WTC11 (cell line): ENCODE data around the gene DOK7. TPM values are rescaled to one million over a fixed set of nuclear protein-coding genes. Genes with fewer than 3 reads are reported as not detected.
A peak's percentile ranks its signal among the peaks of the same experiment; 100 is the strongest.

Experiments
- ATAC-seq: fragments of 200-7000 bp; cut with Tn5 transposase; 2 replicates; pipeline ENCODE4 v1.10.0; 2021; ENCODE audit warnings: mild to moderate bottlenecking, moderate library complexity
- CTCF ChIA-PET: fragments of 300-600 bp; sonication (Branson Sonifier 250); formaldehyde crosslinking; loops from one replicate; lab custom pipeline; 2021; ENCODE audit warnings: antibody characterized with exemption; lab: Charles Lee
- POLR2A ChIA-PET: fragments of 350-600 bp; sonication (Branson Sonifier 250); formaldehyde crosslinking; loops from one replicate; lab custom pipeline; 2021; ENCODE audit warnings: antibody characterized with exemption; lab: Charles Lee
- DNase-seq: peaks from one replicate; pipeline ENCODE4 v3.0.0; 2021; ENCODE audit warnings: low spot score
- H3K27ac Mint-ChIP-seq: 2 replicates; pipeline ENCODE4 v1.8.0; 2021; ENCODE audit warnings: mixed read lengths
- H3K27me3 Mint-ChIP-seq: 2 replicates; pipeline ENCODE4 v1.8.0; 2021; ENCODE audit warnings: low read depth, mild to moderate bottlenecking, moderate library complexity, mixed read lengths
- H3K36me3 Mint-ChIP-seq: 2 replicates; pipeline ENCODE4 v1.8.0; 2021; ENCODE audit warnings: mixed read lengths
- H3K4me1 Mint-ChIP-seq: 2 replicates; pipeline ENCODE4 v1.8.0; 2022; ENCODE audit warnings: mixed read lengths
- H3K4me3 Mint-ChIP-seq: 2 replicates; pipeline ENCODE4 v1.8.0; 2021; ENCODE audit warnings: mild to moderate bottlenecking, moderate library complexity, mixed read lengths
- H3K9me3 Mint-ChIP-seq: 2 replicates; pipeline ENCODE4 v1.8.0; 2021; ENCODE audit warnings: mixed read lengths
- ATF1 ChIP-seq: sonication (generic); formaldehyde crosslinking; IDR thresholded peaks from 2 replicates; pipeline ENCODE4 v1.8.1; 2023; ENCODE audit warnings: mild to moderate bottlenecking, moderate library complexity, missing genetic modification reagents
- ATF6 ChIP-seq: sonication (generic); formaldehyde crosslinking; IDR thresholded peaks from 2 replicates; pipeline ENCODE4 v1.8.1; 2023; ENCODE audit warnings: mild to moderate bottlenecking, missing genetic modification reagents
- CBFB ChIP-seq: sonication (generic); formaldehyde crosslinking; IDR thresholded peaks from 2 replicates; pipeline ENCODE4 v1.8.1; 2022; ENCODE audit warnings: mild to moderate bottlenecking, low read depth, missing genetic modification reagents
- ELF4 ChIP-seq: sonication (generic); formaldehyde crosslinking; IDR thresholded peaks from 2 replicates; pipeline ENCODE4 v1.8.1; 2022; ENCODE audit warnings: low read depth, mild to moderate bottlenecking, moderate library complexity, missing genetic modification reagents
- EMX1 ChIP-seq: fragments of 250-450 bp; sonication (Bioruptor Pico); IDR thresholded peaks from 2 replicates; pipeline ENCODE4 v1.8.0; 2021; ENCODE audit warnings: mild to moderate bottlenecking
- ETV6 ChIP-seq: sonication (generic); formaldehyde crosslinking; IDR thresholded peaks from 2 replicates; pipeline ENCODE4 v1.8.1; 2022; ENCODE audit warnings: mild to moderate bottlenecking, missing genetic modification reagents
- FOXP4 ChIP-seq: sonication (generic); formaldehyde crosslinking; IDR thresholded peaks from 2 replicates; pipeline ENCODE4 v1.8.0; 2022; ENCODE audit warnings: mild to moderate bottlenecking, missing genetic modification reagents
- GRHL2 ChIP-seq: fragments of 250-450 bp; sonication (Bioruptor Pico); IDR thresholded peaks from 2 replicates; pipeline ENCODE4 v1.8.0; 2022; ENCODE audit warnings: mild to moderate bottlenecking, moderate library complexity; ENCODE audit not compliant: insufficient replicate concordance, severe bottlenecking
- GTF2I ChIP-seq: fragments of 250-450 bp; sonication (Bioruptor Pico); conservative IDR thresholded peaks from 2 replicates; pipeline ENCODE4 v1.4.0; 2021; ENCODE audit warnings: mild to moderate bottlenecking
- IRF1 ChIP-seq: sonication (generic); formaldehyde crosslinking; IDR thresholded peaks from 2 replicates; pipeline ENCODE4 v1.8.0; 2023; ENCODE audit warnings: missing genetic modification reagents
- JAZF1 ChIP-seq: fragments of 250-450 bp; sonication (Bioruptor Pico); IDR thresholded peaks from 2 replicates; pipeline ENCODE4 v1.9.0; 2021; ENCODE audit warnings: moderate library complexity, mild to moderate bottlenecking, inconsistent platforms
- NFE2L1 ChIP-seq: sonication (generic); formaldehyde crosslinking; IDR thresholded peaks from 2 replicates; pipeline ENCODE4 v1.8.1; 2023; ENCODE audit warnings: missing genetic modification reagents
- NFYB ChIP-seq: sonication (generic); formaldehyde crosslinking; conservative IDR thresholded peaks from 2 replicates; pipeline ENCODE4 v1.8.0; 2022; ENCODE audit warnings: low read depth, missing genetic modification reagents
- NR1H2 ChIP-seq: sonication (generic); formaldehyde crosslinking; IDR thresholded peaks from 2 replicates; pipeline ENCODE4 v1.9.0; 2021; ENCODE audit warnings: mild to moderate bottlenecking, moderate library complexity, missing genetic modification reagents
- NR3C1 ChIP-seq: sonication (generic); formaldehyde crosslinking; conservative IDR thresholded peaks from 2 replicates; pipeline ENCODE4 v1.8.1; 2023; ENCODE audit warnings: low read depth, mild to moderate bottlenecking, missing genetic modification reagents
- PRRX2 ChIP-seq: fragments of 250-450 bp; sonication (Bioruptor Pico); IDR thresholded peaks from 2 replicates; pipeline ENCODE4 v1.8.0; 2021; ENCODE audit warnings: mild to moderate bottlenecking
- SP1 ChIP-seq: sonication (generic); formaldehyde crosslinking; conservative IDR thresholded peaks from 2 replicates; pipeline ENCODE4 v1.8.1; 2022; ENCODE audit warnings: missing genetic modification reagents
- TEAD4 ChIP-seq: sonication (generic); formaldehyde crosslinking; IDR thresholded peaks from 2 replicates; pipeline ENCODE4 v1.8.0; 2022; ENCODE audit warnings: mild to moderate bottlenecking, missing genetic modification reagents
- ZBTB43 ChIP-seq: sonication (generic); formaldehyde crosslinking; IDR thresholded peaks from 2 replicates; pipeline ENCODE4 v1.8.1; 2023; ENCODE audit warnings: mild to moderate bottlenecking, missing genetic modification reagents
- ZNF121 ChIP-seq: sonication (generic); formaldehyde crosslinking; IDR thresholded peaks from 2 replicates; pipeline ENCODE4 v1.8.0; 2023; ENCODE audit warnings: missing genetic modification reagents
- ZNF396 ChIP-seq: fragments of 250-450 bp; sonication (Bioruptor Pico); IDR thresholded peaks from 2 replicates; pipeline ENCODE4 v1.8.0; 2021; ENCODE audit warnings: mild to moderate bottlenecking, moderate library complexity, borderline replicate concordance
- ZSCAN18 ChIP-seq: fragments of 250-450 bp; sonication (Bioruptor Pico); IDR thresholded peaks from 2 replicates; pipeline ENCODE4 v2.1.2; 2022; ENCODE audit warnings: mild to moderate bottlenecking, moderate library complexity
- total RNA-seq: library from RNA; stranded (reverse); gene quantifications from 3 replicates; pipeline ENCODE4 v1.2.3, GENCODE V29; 2021
- TF ChIP-seq, protein P1 (sequence below): sonication (generic); formaldehyde crosslinking; IDR thresholded peaks from 2 replicates; pipeline ENCODE4 v1.8.1; 2022; ENCODE audit warnings: mild to moderate bottlenecking, moderate library complexity, missing genetic modification reagents
- TF ChIP-seq, protein P2 (sequence below): sonication (generic); formaldehyde crosslinking; IDR thresholded peaks from 2 replicates; pipeline ENCODE4 v1.8.1; 2022; ENCODE audit warnings: mild to moderate bottlenecking, missing genetic modification reagents, moderate library complexity, borderline replicate concordance
- TF ChIP-seq, protein P3 (sequence below): fragments of 200-600 bp; IDR thresholded peaks from 2 replicates; pipeline ENCODE4 v1.8.0; 2022; ENCODE audit warnings: antibody characterized with exemption

The DOK7 gene
- total RNA-seq, 1 experiment from 2014 or later: 0.22 TPM

DNA sequence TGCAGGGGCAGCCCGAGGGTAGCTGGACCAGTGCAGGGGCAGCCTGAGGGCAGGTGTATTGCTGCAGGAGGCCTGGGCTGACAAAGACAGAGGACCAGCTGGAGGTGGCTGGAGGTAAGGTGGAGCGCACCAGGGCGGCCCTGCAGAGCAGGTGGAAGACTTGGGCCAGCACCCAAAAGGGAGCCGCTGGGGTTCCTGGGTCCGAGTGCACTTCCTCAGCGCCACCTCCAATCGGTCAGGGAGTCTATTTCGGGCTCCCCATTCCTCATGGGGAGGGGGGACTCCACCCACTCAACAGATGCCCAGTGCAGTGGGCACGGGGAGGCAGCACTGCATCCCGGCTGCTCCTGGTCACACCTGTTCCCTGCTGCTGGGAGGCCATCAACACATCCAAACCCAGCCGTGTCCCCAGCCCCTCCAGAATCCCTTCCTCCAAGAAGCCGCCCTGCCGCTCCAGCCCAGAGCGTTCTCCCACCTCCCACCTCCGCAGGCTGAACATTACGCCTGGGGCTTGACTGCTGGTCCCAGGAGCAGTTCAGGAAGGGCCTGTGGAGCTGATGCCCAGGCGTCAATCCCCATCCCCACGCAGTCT is 67.7 kb downstream of the DOK7 start:
- Mint-ChIP-seq H3K4me3 (peak overlapping the region; percentile 99), H3K4me1 (peaks cover 17% of the 10 kb centered on the region), H3K27ac (no peak overlapping the region), H3K9me3 (no peaks in the 10 kb centered on the region), H3K36me3 (0 out of 2 replicates have a peak, but pooled peaks cover 3% of the 10 kb centered on the region), H3K27me3 (peaks cover 32% of the 10 kb centered on the region)
- CTCF ChIA-PET: interaction anchor here (1.5 kb wide), 1 partner anchor 50 kb away, joined by 5 read pairs; no protein-coding TSS in a partner anchor
- POLR2A ChIA-PET: no interaction called here
- no peak for TF ChIP-seq ETV6 (CRISPR knock-in tag)
- TF ChIP-seq ATF1 (CRISPR knock-in tag): no peak
- TF ChIP-seq ELF4: no peak
- TF ChIP-seq CBFB (CRISPR knock-in tag): no peak
- TF ChIP-seq, protein P1, sequence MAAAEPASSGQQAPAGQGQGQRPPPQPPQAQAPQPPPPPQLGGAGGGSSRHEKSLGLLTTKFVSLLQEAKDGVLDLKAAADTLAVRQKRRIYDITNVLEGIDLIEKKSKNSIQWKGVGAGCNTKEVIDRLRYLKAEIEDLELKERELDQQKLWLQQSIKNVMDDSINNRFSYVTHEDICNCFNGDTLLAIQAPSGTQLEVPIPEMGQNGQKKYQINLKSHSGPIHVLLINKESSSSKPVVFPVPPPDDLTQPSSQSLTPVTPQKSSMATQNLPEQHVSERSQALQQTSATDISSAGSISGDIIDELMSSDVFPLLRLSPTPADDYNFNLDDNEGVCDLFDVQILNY (CRISPR knock-in tag): no peak
- TF ChIP-seq, protein P2, sequence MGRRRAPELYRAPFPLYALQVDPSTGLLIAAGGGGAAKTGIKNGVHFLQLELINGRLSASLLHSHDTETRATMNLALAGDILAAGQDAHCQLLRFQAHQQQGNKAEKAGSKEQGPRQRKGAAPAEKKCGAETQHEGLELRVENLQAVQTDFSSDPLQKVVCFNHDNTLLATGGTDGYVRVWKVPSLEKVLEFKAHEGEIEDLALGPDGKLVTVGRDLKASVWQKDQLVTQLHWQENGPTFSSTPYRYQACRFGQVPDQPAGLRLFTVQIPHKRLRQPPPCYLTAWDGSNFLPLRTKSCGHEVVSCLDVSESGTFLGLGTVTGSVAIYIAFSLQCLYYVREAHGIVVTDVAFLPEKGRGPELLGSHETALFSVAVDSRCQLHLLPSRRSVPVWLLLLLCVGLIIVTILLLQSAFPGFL: no peak
- no peak for TF ChIP-seq PRRX2 (CRISPR knock-in tag)
- no peak for TF ChIP-seq GRHL2 (CRISPR knock-in tag)
- TF ChIP-seq TEAD4: no peak
- no peak for TF ChIP-seq NFE2L1 (CRISPR knock-in tag)
- TF ChIP-seq ATF6 (CRISPR knock-in tag): no peak
- no peak for TF ChIP-seq GTF2I (CRISPR knock-in tag)
- no peak for TF ChIP-seq ZBTB43
- DNase-seq: no peak
- no peak for ATAC-seq

GRCh38 chr4:3531318-3531878 is 68.3 kb downstream of the DOK7 start:
- no peak for DNase-seq
- ATAC-seq: no peak
- POLR2A ChIA-PET: no interaction called here
- Mint-ChIP-seq H3K4me3 (peak overlapping the region; percentile 99), H3K4me1 (peaks cover 17% of the 10 kb centered on the region), H3K27ac (no peak overlapping the region; the same call in 1 of the 2 replicates), H3K9me3 (no peaks in the 10 kb centered on the region), H3K27me3 (peaks cover 37% of the 10 kb centered on the region), H3K36me3 (0 out of 2 replicates have a peak, but pooled peaks cover 3% of the 10 kb centered on the region)
- TF ChIP-seq NR3C1 (no peak), ZNF396 (CRISPR knock-in tag) (no peak), NR1H2 (CRISPR knock-in tag) (no peak), ZNF121 (CRISPR knock-in tag) (no peak), ZSCAN18 (CRISPR knock-in tag) (no peak), ATF1 (CRISPR knock-in tag) (no peak), FOXP4 (no peak), EMX1 (CRISPR knock-in tag) (no peak), CBFB (CRISPR knock-in tag) (no peak), SP1 (CRISPR knock-in tag) (no peak), IRF1 (CRISPR knock-in tag) (no peak), JAZF1 (CRISPR knock-in tag) (no peak), NFYB (no peak)
- TF ChIP-seq, protein P3, sequence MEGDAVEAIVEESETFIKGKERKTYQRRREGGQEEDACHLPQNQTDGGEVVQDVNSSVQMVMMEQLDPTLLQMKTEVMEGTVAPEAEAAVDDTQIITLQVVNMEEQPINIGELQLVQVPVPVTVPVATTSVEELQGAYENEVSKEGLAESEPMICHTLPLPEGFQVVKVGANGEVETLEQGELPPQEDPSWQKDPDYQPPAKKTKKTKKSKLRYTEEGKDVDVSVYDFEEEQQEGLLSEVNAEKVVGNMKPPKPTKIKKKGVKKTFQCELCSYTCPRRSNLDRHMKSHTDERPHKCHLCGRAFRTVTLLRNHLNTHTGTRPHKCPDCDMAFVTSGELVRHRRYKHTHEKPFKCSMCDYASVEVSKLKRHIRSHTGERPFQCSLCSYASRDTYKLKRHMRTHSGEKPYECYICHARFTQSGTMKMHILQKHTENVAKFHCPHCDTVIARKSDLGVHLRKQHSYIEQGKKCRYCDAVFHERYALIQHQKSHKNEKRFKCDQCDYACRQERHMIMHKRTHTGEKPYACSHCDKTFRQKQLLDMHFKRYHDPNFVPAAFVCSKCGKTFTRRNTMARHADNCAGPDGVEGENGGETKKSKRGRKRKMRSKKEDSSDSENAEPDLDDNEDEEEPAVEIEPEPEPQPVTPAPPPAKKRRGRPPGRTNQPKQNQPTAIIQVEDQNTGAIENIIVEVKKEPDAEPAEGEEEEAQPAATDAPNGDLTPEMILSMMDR: no peak
- CTCF ChIA-PET: interaction anchor here (1.5 kb wide), 1 partner anchor 50 kb away, joined by 5 read pairs; no protein-coding TSS in a partner anchor
